Dermis blood vessel endothelial cell (primary cell): ENCODE data around the gene CEP70. TPM values are rescaled to one million over a fixed set of nuclear protein-coding genes. Genes with fewer than 3 reads are reported as not detected.

Source experiments
- DNase-seq: peaks from one replicate; pipeline ENCODE4 v3.0.0; 2010
- total RNA-seq: library from RNA; depleted of rRNA; stranded (reverse); fragments of >200 nt; gene quantifications from 2 replicates; pipeline ENCODE4 v1.2.3, GENCODE V29; 2014

CEP70 gene
- total RNA-seq, 1 donor from 2014 or later: 18.0 TPM

DNA sequence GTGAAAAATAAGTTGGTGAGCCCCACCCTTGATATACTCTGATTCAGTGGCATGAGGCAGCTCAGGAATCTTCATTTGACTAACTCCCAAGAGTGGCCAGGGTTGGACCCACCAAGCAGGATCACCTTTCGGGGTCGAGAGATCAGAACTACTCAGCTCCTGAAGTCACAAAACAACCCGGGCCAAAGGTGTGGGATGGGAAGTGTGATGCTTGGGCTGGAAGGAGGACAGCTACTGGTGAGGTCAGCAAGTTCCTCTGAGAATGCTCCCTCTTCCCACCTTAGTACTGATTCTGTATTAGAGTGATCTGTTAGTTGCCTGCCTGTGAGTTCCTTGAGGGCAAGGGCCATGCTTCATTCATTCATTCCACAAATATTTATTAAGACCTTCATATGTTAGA, 144.6 kb downstream of the CEP70 start:
- no peak for DNase-seq

DNA sequence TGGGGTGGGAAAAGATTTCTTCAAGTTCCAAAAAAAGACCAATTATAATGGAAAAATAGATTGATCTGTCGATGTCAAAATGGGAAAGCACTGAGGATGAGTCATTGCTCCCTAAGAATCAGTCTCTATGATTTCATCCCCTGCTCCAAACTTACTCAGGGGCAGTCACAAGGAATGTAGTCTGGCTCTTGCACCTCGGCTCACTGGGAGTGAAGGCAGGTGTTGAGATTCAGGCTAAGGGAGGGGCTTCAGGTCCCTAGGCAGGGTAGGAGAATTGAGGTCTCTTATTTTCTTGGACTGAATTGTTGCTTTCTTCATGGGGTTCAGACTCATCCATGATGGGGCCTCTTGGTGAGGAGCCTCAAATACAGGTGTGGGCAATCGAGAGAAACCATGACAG, 145.4 kb downstream of the CEP70 start:
- no peak for DNase-seq

DNA sequence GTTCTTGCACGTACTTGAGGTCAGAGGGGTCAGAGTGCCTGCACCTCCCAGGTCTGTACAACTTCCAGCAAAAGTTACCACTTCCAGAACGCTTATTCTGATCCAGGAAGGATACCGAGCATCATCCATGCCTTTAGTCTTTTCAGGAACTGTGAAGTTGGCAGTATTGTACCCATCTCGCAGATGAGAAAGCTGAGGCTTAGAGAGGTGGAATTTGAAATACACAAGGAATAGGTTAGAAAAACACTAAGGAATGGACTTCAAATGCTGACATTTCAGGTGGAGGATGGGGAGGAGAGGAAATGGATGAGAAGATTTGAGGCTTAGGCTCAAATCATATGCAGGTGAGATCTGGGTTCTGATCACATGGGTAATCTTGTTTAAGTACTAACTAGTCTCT, 148.4 kb downstream of the CEP70 start:
- no peak for DNase-seq

DNA sequence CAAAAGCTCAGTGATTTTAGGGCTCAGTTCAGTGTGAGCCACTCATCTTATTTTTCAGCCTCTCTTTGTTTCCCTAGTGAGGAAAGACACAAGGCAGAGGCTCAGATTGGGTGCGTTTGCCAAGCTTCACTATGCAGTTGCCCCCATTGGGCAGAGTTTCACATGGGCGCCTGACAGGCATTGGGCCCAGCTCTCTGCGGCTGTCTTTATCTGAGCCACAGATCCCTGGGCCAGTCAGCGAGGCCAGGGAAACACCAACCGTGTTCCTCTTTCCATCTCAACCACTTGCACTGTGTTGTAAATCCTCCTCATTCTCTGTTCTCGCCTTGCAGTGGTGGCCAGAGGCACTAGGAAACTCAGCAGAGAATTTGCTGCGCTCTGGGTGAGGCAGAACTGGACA, 148.8 kb downstream of the CEP70 start:
- no peak for DNase-seq

Other genes with a start within 250 kb of the CEP70 start
- gene MRAS, start 245.7 kb downstream of the CEP70 start, total RNA-seq: 6.8 and 11.5 TPM in 2 replicates
- not detected in 2 replicates for gene ESYT3, start 159.6 kb downstream of the CEP70 start, total RNA-seq
- gene FAIM, start 14.5 kb upstream of the CEP70 start, total RNA-seq: 5.6 and 12.1 TPM in 2 replicates
- gene PIK3CB, start 240.7 kb upstream of the CEP70 start, total RNA-seq: 16.7 and 33.4 TPM in 2 replicates